ENCODE results near the gene NFATC3.

Gene NFATC3

GRCh38 chr16:68235887-68236136 lies 150.6 kb downstream of the NFATC3 start, which contains the start of gene ESRP2:
ESRP2 (minus strand) TSS chr16:68236127; CDS start chr16:68236045, 82 bp downstream.
- TF ChIP-seq CTCF (conservative IDR thresholded peaks at IDR 0.05; ENCODE audit: low read depth, low read length) = no peak
- no peak for DNase-seq (ENCODE audit: low read depth)
- H3K4me3 ChIP-seq (ENCODE audit: low read depth, low read length) = peak within 1 kb of the TSS; percentile 70

DNA sequence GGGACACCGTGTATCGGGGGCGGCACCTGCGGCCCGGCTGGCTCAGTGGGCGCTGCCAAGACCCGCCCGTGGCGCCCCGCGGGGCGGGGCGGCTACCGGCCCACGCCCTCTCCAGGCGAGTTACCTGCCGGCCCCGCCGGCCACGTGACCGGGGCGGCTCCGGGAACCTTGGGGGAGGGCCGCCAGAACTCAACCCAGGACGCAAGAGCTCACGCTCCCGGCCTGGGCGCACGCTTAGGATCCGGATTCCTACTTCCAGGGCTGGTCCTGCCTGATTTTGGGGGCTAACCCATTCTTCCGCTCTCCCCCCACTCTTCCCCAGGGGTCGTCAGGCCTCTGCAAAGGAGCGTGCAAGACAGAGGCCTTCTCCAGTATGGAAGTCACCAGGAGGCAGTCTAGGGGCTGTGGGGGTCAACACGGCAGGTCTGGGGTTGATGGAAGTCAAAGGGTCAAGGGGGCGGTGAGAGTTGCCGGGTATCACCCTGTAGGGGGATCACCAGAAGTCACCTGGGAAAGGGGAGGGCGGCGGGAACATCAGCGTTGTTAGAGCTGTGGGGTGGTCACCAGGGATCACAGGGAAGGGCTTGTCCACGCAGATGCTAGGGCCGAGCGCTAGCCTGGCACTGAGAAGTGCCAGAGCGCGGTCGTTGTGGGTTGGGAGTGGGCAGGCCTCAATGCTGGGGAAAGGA lies 151.1 kb downstream of the NFATC3 start:
- TF ChIP-seq CTCF (conservative IDR thresholded peaks at IDR 0.05; ENCODE audit: low read depth, low read length) = no peak
- DNase-seq (ENCODE audit: low read depth) = no peak
- H3K4me3 ChIP-seq (ENCODE audit: low read depth, low read length) = peak overlapping the region; percentile 70

DNA sequence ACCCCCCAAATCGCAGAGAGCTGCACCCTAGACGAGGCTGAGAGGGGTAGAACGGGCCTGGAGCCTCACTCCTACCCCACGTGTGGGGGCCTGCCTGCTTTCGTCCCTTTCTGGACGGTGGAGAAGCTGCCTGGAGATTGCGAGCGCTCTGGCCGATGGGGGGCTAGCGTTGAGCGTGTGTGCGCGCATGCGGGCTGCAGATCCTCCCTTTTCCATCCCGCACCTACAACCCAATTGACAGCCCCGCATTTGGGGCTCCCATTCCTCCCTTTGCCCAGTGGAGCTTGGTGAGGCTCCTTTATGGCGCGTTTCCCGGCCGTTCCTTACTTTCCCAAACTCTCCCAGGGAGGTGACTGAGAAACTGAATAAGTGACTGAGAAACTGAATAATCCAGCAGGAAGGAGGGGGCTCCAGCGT lies 151.7 kb downstream of the NFATC3 start:
- no peak for TF ChIP-seq CTCF (conservative IDR thresholded peaks at IDR 0.05; ENCODE audit: low read depth, low read length)
- peak overlapping the region; percentile 70 for H3K4me3 ChIP-seq (ENCODE audit: low read depth, low read length)
- no peak for DNase-seq (ENCODE audit: low read depth)

- TF ChIP-seq CTCF (conservative IDR thresholded peaks at IDR 0.05; ENCODE audit: low read depth, low read length) = no peak
- H3K4me3 ChIP-seq (ENCODE audit: low read depth, low read length) = peak overlapping the region; percentile 70
- DNase-seq (ENCODE audit: low read depth) = peak; percentile 98
These were observed 152.3 kb downstream of the NFATC3 start for GRCh38 chr16:68237243-68238028.

DNA sequence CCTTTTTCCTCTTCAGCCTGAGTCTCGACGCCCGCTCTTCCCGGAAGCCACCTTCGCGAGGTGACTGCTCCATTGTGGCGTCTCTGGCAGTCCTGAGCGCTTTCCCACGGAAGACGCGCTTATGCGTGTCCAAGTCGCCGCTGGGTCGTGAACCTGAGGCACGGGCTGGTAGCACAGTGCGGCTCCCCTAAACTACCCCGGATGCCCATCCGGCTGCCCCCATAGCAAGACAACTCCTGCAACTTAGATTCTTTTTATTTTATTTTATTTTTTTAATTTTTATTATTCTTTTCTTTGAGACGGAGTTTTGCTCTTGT lies 152.8 kb downstream of the NFATC3 start:
- no peak for DNase-seq (ENCODE audit: low read depth)
- no peak for TF ChIP-seq CTCF (conservative IDR thresholded peaks at IDR 0.05; ENCODE audit: low read depth, low read length)

GRCh38 chr16:68242085-68242484 lies 156.9 kb downstream of the NFATC3 start:
- TF ChIP-seq CTCF (conservative IDR thresholded peaks at IDR 0.05; ENCODE audit: low read depth, low read length) = no peak

More for the DNA sequence above, 152.8 kb downstream of the NFATC3 start:
- H3K4me3 ChIP-seq (ENCODE audit: low read depth, low read length) = peak overlapping the region; percentile 55

More at GRCh38 chr16:68242085-68242484, 156.9 kb downstream of the NFATC3 start:
- no peak overlapping the region for H3K4me3 ChIP-seq (ENCODE audit: low read depth, low read length)
- DNase-seq (ENCODE audit: low read depth) = no peak
